GM23248 (cell line): ENCODE results near the gene ALKAL2. TPM values are rescaled to one million over a fixed set of nuclear protein-coding genes. Genes with fewer than 3 reads are reported as not detected.

Source experiments
- DNase-seq: peaks from one replicate; pipeline ENCODE4 v3.0.0-alpha.2; 2015
- H2AFZ ChIP-seq: fragments of 200-600 bp; sonication (generic); 2 replicates; pipeline ENCODE4 v1.6.1; 2016; ENCODE audit warnings: antibody characterized with exemption
- H3F3A ChIP-seq: fragments of 200-600 bp; sonication (generic); 2 replicates; pipeline ENCODE4 v1.6.1; 2016; ENCODE audit warnings: mild to moderate bottlenecking, antibody characterized with exemption, mixed run types; ENCODE audit not compliant: insufficient read depth
- H3K27ac ChIP-seq: fragments of 200-600 bp; sonication (generic); 2 replicates; pipeline ENCODE4 v1.5.1; 2016; ENCODE audit warnings: mild to moderate bottlenecking
- H3K27me3 ChIP-seq: fragments of 200-600 bp; sonication (generic); replicated peaks from 2 replicates; pipeline ENCODE4 v1.6.1; 2016; ENCODE audit warnings: mild to moderate bottlenecking; ENCODE audit not compliant: insufficient read depth
- H3K36me3 ChIP-seq: fragments of 200-600 bp; sonication (generic); 2 replicates; pipeline ENCODE4 v1.6.1; 2016; ENCODE audit warnings: low read depth, mild to moderate bottlenecking
- H3K4me1 ChIP-seq: fragments of 200-600 bp; sonication (generic); 2 replicates; pipeline ENCODE4 v1.6.1; 2016; ENCODE audit warnings: mild to moderate bottlenecking; ENCODE audit not compliant: insufficient read depth
- H3K4me2 ChIP-seq: fragments of 200-600 bp; sonication (generic); one replicate; pipeline ENCODE4 v1.6.1; 2016; ENCODE audit warnings: mild to moderate bottlenecking; ENCODE audit not compliant: unreplicated experiment
- H3K4me3 ChIP-seq: fragments of 200-600 bp; sonication (generic); 2 replicates; pipeline ENCODE4 v1.5.1; 2016; ENCODE audit warnings: mild to moderate bottlenecking
- H3K79me2 ChIP-seq: fragments of 200-600 bp; sonication (generic); 2 replicates; pipeline ENCODE4 v1.6.1; 2016; ENCODE audit warnings: mild to moderate bottlenecking; ENCODE audit not compliant: insufficient read depth
- H3K9ac ChIP-seq: fragments of 200-600 bp; sonication (generic); 2 replicates; pipeline ENCODE4 v1.6.1; 2016; ENCODE audit warnings: mild to moderate bottlenecking
- H3K9me2 ChIP-seq: fragments of 200-600 bp; sonication (generic); 2 replicates; pipeline ENCODE4 v1.6.1; 2016; ENCODE audit warnings: mixed run types, mild to moderate bottlenecking, moderate library complexity; ENCODE audit not compliant: insufficient read depth
- H3K9me3 ChIP-seq: fragments of 200-600 bp; sonication (generic); one replicate; pipeline ENCODE4 v1.6.1; 2017; ENCODE audit warnings: low read depth
- H4K20me1 ChIP-seq: fragments of 200-600 bp; sonication (generic); 2 replicates; pipeline ENCODE4 v1.6.0; 2016; ENCODE audit not compliant: insufficient read depth
- EZH2 ChIP-seq: fragments of 200-600 bp; sonication (generic); IDR thresholded peaks from 2 replicates; pipeline ENCODE4 v1.6.1; 2018; ENCODE audit warnings: antibody characterized with exemption, mild to moderate bottlenecking; ENCODE audit not compliant: insufficient read depth, poor library complexity, severe bottlenecking
- EZH2phosphoT487 ChIP-seq: fragments of 200-600 bp; sonication (generic); IDR thresholded peaks from 2 replicates; pipeline ENCODE4 v1.6.1; 2018; ENCODE audit warnings: antibody characterized with exemption, moderate library complexity, mild to moderate bottlenecking, low read depth; ENCODE audit not compliant: insufficient read depth
- WGBS, 2 experiments: methylation state at CpG; one replicate each; pipeline ENCODE4 v1.1.6; 2015 to 2017; ENCODE audit warnings: low lambda C conversion rate in 2 of 2, low coverage in 1 of 2; ENCODE audit errors: missing lambda C conversion rate in 2 of 2; 5-methylcytosine and 5-hydroxymethylcytosine counted together
- in situ Hi-C: fragments of 300-500 bp; cut with MboI; formaldehyde crosslinking; loops from 2 replicates; pipeline ENCODE4 v1.15.0; 2020
- polyA plus RNA-seq: library from polyadenylated mRNA; unstranded; fragments of >200 nt; fragmentation: Nextera tagmentation; extraction: Ambion mirVana; gene quantifications from 2 replicates; pipeline ENCODE4 v1.2.1, GENCODE V29; 2016
- total RNA-seq: library from RNA; depleted of rRNA; stranded (reverse); fragments of >200 nt; shearing (Covaris generic); gene quantifications from 2 replicates; pipeline ENCODE4 v1.2.3, GENCODE V29; 2014; rRNA removed

ALKAL2 gene
- total and polyA plus RNA-seq, 2 experiments from 2014 or later, result not detected

- H4K20me1 ChIP-seq, result no peaks in the 10 kb centered on the region
- no peak overlapping the region for H3K9ac ChIP-seq
- H3K4me2 ChIP-seq, result no peak overlapping the region
- no peak for TF ChIP-seq EZH2
- TF ChIP-seq EZH2phosphoT487, result no peak
- peaks cover 3% of the 10 kb centered on the region; the same call in 1 of the 2 replicates for H3K36me3 ChIP-seq
- H3F3A ChIP-seq, result no peaks in the 10 kb centered on the region
- H3K27me3 ChIP-seq, result no peaks in the 10 kb centered on the region
- H3K79me2 ChIP-seq, result no peaks in the 10 kb centered on the region
- H3K27ac ChIP-seq, result no peak overlapping the region
- H3K9me2 ChIP-seq, result no peaks in the 10 kb centered on the region
- no peak overlapping the region for H3K4me3 ChIP-seq
- 70 to 74% methylated on average over 9 of the region's 9 CpGs for WGBS, 2 experiments
- no peak for DNase-seq
- in situ Hi-C loops, result no loop called here
- no peaks in the 10 kb centered on the region for H3K4me1 ChIP-seq
- no peak overlapping the region for H2AFZ ChIP-seq
- H3K9me3 ChIP-seq, result no peaks in the 10 kb centered on the region
These were observed 56.2 kb downstream of the ALKAL2 start for GRCh38 chr2:231521-232185.

Other genes with a start within 250 kb of the ALKAL2 start
- gene FAM110C, start 241.6 kb downstream of the ALKAL2 start, total RNA-seq, result not detected in 2 replicates
- not detected in 2 replicates for gene FAM110C, start 241.6 kb downstream of the ALKAL2 start, polyA plus RNA-seq
- 24.0 and 34.8 TPM in 2 replicates for gene SH3YL1, start 24.1 kb downstream of the ALKAL2 start, total RNA-seq
- 23.6 and 25.2 TPM in 2 replicates for gene SH3YL1, start 24.1 kb downstream of the ALKAL2 start, polyA plus RNA-seq
- gene ACP1, start 23.1 kb downstream of the ALKAL2 start, total RNA-seq, result 116 and 183 TPM in 2 replicates
- gene ACP1, start 23.1 kb downstream of the ALKAL2 start, polyA plus RNA-seq, result 156 TPM in 2 replicates